Right atrium auricular region (tissue), 2 donors: ENCODE data around the gene STK39. TPM values are rescaled to one million over a fixed set of nuclear protein-coding genes. Genes with fewer than 3 reads are reported as not detected.

Experiments used
- DNase-seq: peaks from one replicate; pipeline ENCODE4 v3.0.0-alpha.2; 2019; ENCODE audit warnings: low spot score
- H3K27ac ChIP-seq, 2 donors: fragments of 200-600 bp; sonication (generic); 1 replicate in 1 of 2; 2 replicates in 1 of 2; pipeline ENCODE4 v1.5.1; 2016 to 2019
- H3K27me3 ChIP-seq, 2 donors: fragments of 200-600 bp; sonication (generic); one replicate each; pipeline versions ENCODE4 v1.5.1 to v1.6.0; 2017 to 2019
- H3K36me3 ChIP-seq: fragments of 200-600 bp; sonication (generic); one replicate; pipeline ENCODE4 v1.5.1; 2016
- H3K4me1 ChIP-seq, 2 donors: fragments of 200-600 bp; sonication (generic); one replicate each; pipeline versions ENCODE4 v1.5.1 to v1.6.0; 2017 to 2019
- H3K4me3 ChIP-seq, 2 donors: fragments of 200-600 bp; sonication (generic); 1 replicate in 1 of 2; 2 replicates in 1 of 2; pipeline ENCODE4 v1.5.1; 2017 to 2019; ENCODE audit warnings: mild to moderate bottlenecking in 1 of 2, moderate library complexity in 1 of 2
- H3K9me3 ChIP-seq, 2 donors: fragments of 200-600 bp; sonication (generic); one replicate each; pipeline ENCODE4 v1.5.1; 2019
- CTCF ChIP-seq, 2 donors: fragments of 200-600 bp; sonication (generic); IDR thresholded peaks; one replicate each; pipeline ENCODE4 v1.5.1; 2019; ENCODE audit warnings: antibody characterized with exemption in 2 of 2
- total RNA-seq, 2 donors: library from RNA; depleted of rRNA; stranded (reverse); fragments of >200 nt; gene quantifications; one replicate each; pipeline ENCODE4 v1.1.0, GENCODE V29; 2016

STK39 gene
- total RNA-seq, 2 donors from 2014 or later = 6.0 to 13.6 TPM

- Histone ChIP-seq H3K27ac (no peak overlapping the region), H3K27me3 (no peaks in the 10 kb centered on the region), H3K4me1 (peaks cover 0 to 22% of the 10 kb centered on the region in 2 donors), H3K9me3 (no peaks in the 10 kb centered on the region), H3K36me3 (no peaks in the 10 kb centered on the region), H3K4me3 (no peak overlapping the region)
- no peak for DNase-seq
- no peak for TF ChIP-seq CTCF (IDR thresholded peaks at IDR 0.05)
These were observed 38.7 kb downstream of the STK39 start for GRCh38 chr2:168208652-168209051.

DNA sequence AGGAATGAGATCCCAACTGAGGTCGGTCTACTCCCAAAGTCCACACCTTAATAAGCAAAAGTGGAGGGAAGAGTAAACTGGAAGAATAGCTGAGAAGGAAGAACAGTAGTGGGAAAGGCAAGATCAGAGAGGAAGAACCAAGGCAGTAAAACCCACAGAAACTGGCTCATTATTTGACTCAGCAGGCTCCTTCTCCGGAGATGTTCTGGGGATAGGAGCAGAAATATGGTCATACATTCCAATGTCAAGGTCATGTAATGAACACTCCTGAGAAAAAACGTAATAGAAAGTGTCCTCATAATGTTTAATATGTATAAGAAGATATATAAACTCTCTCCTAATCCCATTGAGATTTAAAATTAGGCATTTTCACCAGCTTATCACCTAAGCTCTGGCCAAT, 39.5 kb downstream of the STK39 start:
- H3K27ac ChIP-seq = no peak overlapping the region
- H3K9me3 ChIP-seq = no peaks in the 10 kb centered on the region
- no peak for TF ChIP-seq CTCF (IDR thresholded peaks at IDR 0.05)
- H3K36me3 ChIP-seq = no peaks in the 10 kb centered on the region
- DNase-seq = no peak
- no peaks in the 10 kb centered on the region for H3K27me3 ChIP-seq
- H3K4me1 ChIP-seq = peaks cover 0 to 22% of the 10 kb centered on the region in 2 donors
- H3K4me3 ChIP-seq = no peak overlapping the region

- no peaks in the 10 kb centered on the region for H3K27me3 ChIP-seq
- DNase-seq = no peak
- no peak for TF ChIP-seq CTCF (IDR thresholded peaks at IDR 0.05)
These were observed 43.4 kb downstream of the STK39 start for GRCh38 chr2:168203762-168204693.

GRCh38 chr2:168201584-168202116, 45.7 kb downstream of the STK39 start:
- no peaks in the 10 kb centered on the region for H3K9me3 ChIP-seq
- no peak for DNase-seq
- H3K4me3 ChIP-seq = no peak overlapping the region
- no peaks in the 10 kb centered on the region for H3K27me3 ChIP-seq
- no peaks in the 10 kb centered on the region for H3K36me3 ChIP-seq
- H3K4me1 ChIP-seq = peaks cover 0 to 18% of the 10 kb centered on the region in 2 donors
- no peak for TF ChIP-seq CTCF (IDR thresholded peaks at IDR 0.05)
- no peak overlapping the region for H3K27ac ChIP-seq

More at GRCh38 chr2:168203762-168204693, 43.4 kb downstream of the STK39 start:
- Histone ChIP-seq H3K4me1 (peaks cover 0 to 14% of the 10 kb centered on the region in 2 donors), H3K36me3 (no peaks in the 10 kb centered on the region), H3K9me3 (no peaks in the 10 kb centered on the region), H3K4me3 (no peak overlapping the region), H3K27ac (no peak overlapping the region)

DNA sequence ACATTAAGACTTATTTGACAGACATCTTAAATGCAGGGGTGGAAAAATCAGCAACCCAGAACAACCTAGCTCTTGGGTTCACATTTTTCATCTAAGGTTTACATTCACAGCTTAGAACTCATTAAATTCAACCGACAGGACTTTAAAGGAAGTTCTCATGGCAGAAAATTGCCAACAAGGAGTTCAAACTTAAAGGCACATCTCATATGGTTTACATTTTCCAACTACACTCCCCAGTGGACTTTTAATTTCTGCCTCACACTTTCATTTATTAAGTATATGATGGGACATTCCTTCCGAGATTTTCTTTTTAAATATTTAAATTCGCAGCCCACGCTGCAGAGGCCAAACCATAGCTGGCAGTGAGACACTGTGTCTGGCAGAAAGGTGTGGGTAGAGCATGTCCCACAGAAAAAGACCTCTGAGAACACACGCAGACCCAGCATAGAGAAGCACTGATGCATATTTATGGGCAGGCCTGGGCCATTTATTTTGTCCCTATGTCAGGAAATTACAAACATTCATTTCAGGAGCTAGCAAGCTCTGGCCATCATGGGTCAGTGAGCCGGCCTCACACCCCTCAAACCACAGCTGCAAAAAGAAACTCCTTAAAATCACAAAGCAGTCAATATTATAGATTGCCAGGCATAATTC, 46.3 kb downstream of the STK39 start:
- Histone ChIP-seq H3K4me1 (peaks cover 0 to 18% of the 10 kb centered on the region in 2 donors), H3K4me3 (no peak overlapping the region), H3K36me3 (no peaks in the 10 kb centered on the region), H3K27ac (no peak overlapping the region), H3K27me3 (no peaks in the 10 kb centered on the region), H3K9me3 (no peaks in the 10 kb centered on the region)
- DNase-seq = no peak
- TF ChIP-seq CTCF (IDR thresholded peaks at IDR 0.05) = no peak
